ENCODE results near the gene BBS9.

Gene BBS9

GRCh38 chr7:33392148-33392547 lies 262.8 kb downstream of the BBS9 start:
- DNase-seq: no peak

GRCh38 chr7:33393770-33394169 lies 264.4 kb downstream of the BBS9 start:
- DNase-seq: no peak

GRCh38 chr7:33395340-33395739 lies 266.0 kb downstream of the BBS9 start:
- no peak for DNase-seq

GRCh38 chr7:33399528-33400213 lies 270.3 kb downstream of the BBS9 start:
- DNase-seq: no peak

- no peak for DNase-seq
Observed at GRCh38 chr7:33400214-33400538, 270.8 kb downstream of the BBS9 start.

- no peak for DNase-seq
Observed at GRCh38 chr7:33410266-33410665, 280.9 kb downstream of the BBS9 start.

GRCh38 chr7:33411020-33411419 lies 281.7 kb downstream of the BBS9 start:
- no peak for DNase-seq

GRCh38 chr7:33412331-33412730 lies 283.0 kb downstream of the BBS9 start:
- no peak for DNase-seq

GRCh38 chr7:33418251-33418701 lies 288.9 kb downstream of the BBS9 start:
- no peak for DNase-seq

GRCh38 chr7:33420311-33420940 lies 291.1 kb downstream of the BBS9 start:
- DNase-seq: no peak

GRCh38 chr7:33421429-33421828 lies 292.1 kb downstream of the BBS9 start:
- DNase-seq: no peak

- DNase-seq: no peak
Observed at GRCh38 chr7:33422141-33422540, 292.8 kb downstream of the BBS9 start.

- no peak for DNase-seq
Observed at GRCh38 chr7:33422825-33423645, 293.7 kb downstream of the BBS9 start.

GRCh38 chr7:33423646-33424020 lies 294.3 kb downstream of the BBS9 start:
- no peak for DNase-seq

- DNase-seq: no peak
Observed at GRCh38 chr7:33425395-33425794, 296.0 kb downstream of the BBS9 start.

- DNase-seq: no peak
Observed at GRCh38 chr7:33425929-33426678, 296.7 kb downstream of the BBS9 start.

- no peak for DNase-seq
Observed at GRCh38 chr7:33428415-33428814, 299.1 kb downstream of the BBS9 start.

GRCh38 chr7:33431543-33431942 lies 302.2 kb downstream of the BBS9 start:
- DNase-seq: no peak

GRCh38 chr7:33432821-33433220 lies 303.5 kb downstream of the BBS9 start:
- no peak for DNase-seq

- DNase-seq: no peak
Observed at GRCh38 chr7:33433357-33433756, 304.0 kb downstream of the BBS9 start.

- no peak for DNase-seq
Observed at GRCh38 chr7:33444511-33444910, 315.1 kb downstream of the BBS9 start.

GRCh38 chr7:33446551-33446950 lies 317.2 kb downstream of the BBS9 start:
- DNase-seq: no peak

- no peak for DNase-seq
Observed at GRCh38 chr7:33448035-33448434, 318.7 kb downstream of the BBS9 start.

Measured in activated CD8-positive, alpha-beta memory T cell treated with anti-CD3 and anti-CD28 coated beads for 24 hours (primary cell).